ENCODE measurements around the gene KCNH8.
"Not testable (repeated sequence)": the region's sequence is repeated elsewhere in the genome, so short reads cannot be mapped to it uniquely, and the experiment has no call there.

Gene KCNH8

GRCh38 chr3:19183584-19183983 lies 35.3 kb downstream of the KCNH8 start:
- DNase-seq = no peak

- DNase-seq = no peak
These were observed 41.8 kb downstream of the KCNH8 start for GRCh38 chr3:19190126-19190525.

- no peak for DNase-seq
These were observed 42.3 kb downstream of the KCNH8 start for GRCh38 chr3:19190602-19191001.

- no peak for DNase-seq
These were observed 50.8 kb downstream of the KCNH8 start for GRCh38 chr3:19199131-19199530.

GRCh38 chr3:19202303-19202702 lies 54.0 kb downstream of the KCNH8 start:
- no peak for DNase-seq

- no peak for DNase-seq
These were observed 54.4 kb downstream of the KCNH8 start for GRCh38 chr3:19202754-19203153.

- DNase-seq = no peak
These were observed 58.2 kb downstream of the KCNH8 start for GRCh38 chr3:19206540-19206939.

- DNase-seq = no peak
These were observed 65.4 kb downstream of the KCNH8 start for GRCh38 chr3:19213603-19214220.

- no peak for DNase-seq
These were observed 67.1 kb downstream of the KCNH8 start for GRCh38 chr3:19215427-19215826.

GRCh38 chr3:19216669-19217337 lies 68.5 kb downstream of the KCNH8 start:
- no peak for DNase-seq

GRCh38 chr3:19220311-19220710 lies 72.0 kb downstream of the KCNH8 start:
- DNase-seq = no peak

GRCh38 chr3:19221081-19221480 lies 72.8 kb downstream of the KCNH8 start:
- no peak for DNase-seq

GRCh38 chr3:19226479-19226878 lies 78.2 kb downstream of the KCNH8 start:
- DNase-seq = no peak

- no peak for DNase-seq
These were observed 79.9 kb downstream of the KCNH8 start for GRCh38 chr3:19228167-19228566.

- no peak for DNase-seq
These were observed 80.8 kb downstream of the KCNH8 start for GRCh38 chr3:19229086-19229485.

GRCh38 chr3:19229881-19230280 lies 81.6 kb downstream of the KCNH8 start:
- not testable (repeated sequence) for DNase-seq

- no peak for DNase-seq
These were observed 83.6 kb downstream of the KCNH8 start for GRCh38 chr3:19231792-19232461.

GRCh38 chr3:19232566-19232965 lies 84.3 kb downstream of the KCNH8 start:
- DNase-seq = no peak

- not testable (repeated sequence) for DNase-seq
These were observed 85.8 kb downstream of the KCNH8 start for GRCh38 chr3:19233882-19234784.

- no peak for DNase-seq
These were observed 99.8 kb downstream of the KCNH8 start for GRCh38 chr3:19248143-19248542.

GRCh38 chr3:19248767-19249166 lies 100.5 kb downstream of the KCNH8 start:
- no peak for DNase-seq

GRCh38 chr3:19250959-19251610 lies 102.8 kb downstream of the KCNH8 start:
- DNase-seq = no peak

GRCh38 chr3:19254189-19254588 lies 105.9 kb downstream of the KCNH8 start:
- DNase-seq = no peak
